Measurements from ENCODE around the gene CFAP58.
A peak's percentile ranks its signal among the peaks of the same experiment; 100 is the strongest.

Gene CFAP58

GRCh38 chr10:104325436-104326435, 27.9 kb upstream of the CFAP58 start:
- in situ Hi-C loops (cut with MboI; ENCODE audit: low sequenced_read_pairs, unreplicated experiment): no loop called here
- no peak for TF ChIP-seq CTCF (IDR thresholded peaks at IDR 0.05; ENCODE audit: borderline replicate concordance, control extremely low read depth, extremely low read depth, insufficient read depth, missing control alignments)
- no peak for DNase-seq (ENCODE audit: low spot score)

GRCh38 chr10:104326991-104327610, 26.5 kb upstream of the CFAP58 start:
- no peak for DNase-seq (ENCODE audit: low spot score)
- no peak for TF ChIP-seq CTCF (IDR thresholded peaks at IDR 0.05; ENCODE audit: borderline replicate concordance, control extremely low read depth, extremely low read depth, insufficient read depth, missing control alignments)
- in situ Hi-C loops (cut with MboI; ENCODE audit: low sequenced_read_pairs, unreplicated experiment): no loop called here

GRCh38 chr10:104327745-104328645, 25.6 kb upstream of the CFAP58 start:
- in situ Hi-C loops (cut with MboI; ENCODE audit: low sequenced_read_pairs, unreplicated experiment): no loop called here
- no peak for TF ChIP-seq CTCF (IDR thresholded peaks at IDR 0.05; ENCODE audit: borderline replicate concordance, control extremely low read depth, extremely low read depth, insufficient read depth, missing control alignments)
- no peak for DNase-seq (ENCODE audit: low spot score)

- no peak for DNase-seq (ENCODE audit: low spot score)
- no peak for TF ChIP-seq CTCF (IDR thresholded peaks at IDR 0.05; ENCODE audit: borderline replicate concordance, control extremely low read depth, extremely low read depth, insufficient read depth, missing control alignments)
- in situ Hi-C loops (cut with MboI; ENCODE audit: low sequenced_read_pairs, unreplicated experiment): no loop called here
Observed at GRCh38 chr10:104328646-104328895, 25.1 kb upstream of the CFAP58 start.

- DNase-seq (ENCODE audit: low spot score): peak; percentile 52
- TF ChIP-seq CTCF (IDR thresholded peaks at IDR 0.05; ENCODE audit: borderline replicate concordance, control extremely low read depth, extremely low read depth, insufficient read depth, missing control alignments): no peak
Observed at GRCh38 chr10:104328896-104329710, 24.5 kb upstream of the CFAP58 start.

More at GRCh38 chr10:104328896-104329710, 24.5 kb upstream of the CFAP58 start:
- in situ Hi-C loops (cut with MboI; ENCODE audit: low sequenced_read_pairs, unreplicated experiment): no loop called here

Measured in GM13976 (cell line).